ENCODE data around the gene PFDN2.

DNA sequence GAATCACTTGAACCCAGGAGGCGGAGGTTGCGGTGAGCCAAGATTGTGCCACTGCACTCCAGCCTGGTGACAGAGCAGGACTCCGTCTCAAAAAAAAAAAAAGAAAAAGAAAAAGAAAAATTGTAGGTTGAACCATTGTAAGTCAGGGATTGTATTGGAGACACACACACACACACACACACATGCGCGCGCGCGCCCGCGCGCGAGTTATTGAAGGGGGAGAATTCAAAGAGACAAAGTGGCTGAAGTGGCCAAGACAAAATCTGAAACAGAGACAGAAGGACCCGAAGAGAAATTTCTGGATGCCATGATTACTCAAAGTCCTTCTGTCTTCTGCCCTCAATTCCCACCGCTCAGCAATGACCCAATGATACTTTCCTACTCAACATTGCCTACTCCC, 23.4 kb downstream of the PFDN2 start:
- TF ChIP-seq, protein P1, sequence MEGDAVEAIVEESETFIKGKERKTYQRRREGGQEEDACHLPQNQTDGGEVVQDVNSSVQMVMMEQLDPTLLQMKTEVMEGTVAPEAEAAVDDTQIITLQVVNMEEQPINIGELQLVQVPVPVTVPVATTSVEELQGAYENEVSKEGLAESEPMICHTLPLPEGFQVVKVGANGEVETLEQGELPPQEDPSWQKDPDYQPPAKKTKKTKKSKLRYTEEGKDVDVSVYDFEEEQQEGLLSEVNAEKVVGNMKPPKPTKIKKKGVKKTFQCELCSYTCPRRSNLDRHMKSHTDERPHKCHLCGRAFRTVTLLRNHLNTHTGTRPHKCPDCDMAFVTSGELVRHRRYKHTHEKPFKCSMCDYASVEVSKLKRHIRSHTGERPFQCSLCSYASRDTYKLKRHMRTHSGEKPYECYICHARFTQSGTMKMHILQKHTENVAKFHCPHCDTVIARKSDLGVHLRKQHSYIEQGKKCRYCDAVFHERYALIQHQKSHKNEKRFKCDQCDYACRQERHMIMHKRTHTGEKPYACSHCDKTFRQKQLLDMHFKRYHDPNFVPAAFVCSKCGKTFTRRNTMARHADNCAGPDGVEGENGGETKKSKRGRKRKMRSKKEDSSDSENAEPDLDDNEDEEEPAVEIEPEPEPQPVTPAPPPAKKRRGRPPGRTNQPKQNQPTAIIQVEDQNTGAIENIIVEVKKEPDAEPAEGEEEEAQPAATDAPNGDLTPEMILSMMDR (conservative IDR thresholded peaks at IDR 0.05; ENCODE audit: low read depth, low read length) = no peak
- TF ChIP-seq MAFK (IDR thresholded peaks at IDR 0.05; ENCODE audit: low read depth, low read length) (no peak), POLR2A (IDR thresholded peaks at IDR 0.05; ENCODE audit: low read depth, low read length) (no peak), RAD21 (IDR thresholded peaks at IDR 0.05; ENCODE audit: low read length) (no peak), MAZ (IDR thresholded peaks at IDR 0.05; ENCODE audit: borderline replicate concordance, low read depth, low read length) (no peak), CEBPB (IDR thresholded peaks at IDR 0.05; ENCODE audit: low read depth, low read length) (no peak), BHLHE40 (IDR thresholded peaks at IDR 0.05; ENCODE audit: low read depth, low read length) (no peak), MXI1 (IDR thresholded peaks at IDR 0.05; ENCODE audit: borderline replicate concordance, low read depth, low read length) (no peak), FOS (IDR thresholded peaks at IDR 0.05; ENCODE audit: low read depth, low read length) (no peak), CHD1 (IDR thresholded peaks at IDR 0.05; ENCODE audit: low read depth, low read length) (no peak), RFX5 (IDR thresholded peaks at IDR 0.05; ENCODE audit: low read depth, low read length) (no peak), SMC3 (IDR thresholded peaks at IDR 0.05; ENCODE audit: low read depth, low read length) (no peak)
- TF ChIP-seq, protein P2, sequence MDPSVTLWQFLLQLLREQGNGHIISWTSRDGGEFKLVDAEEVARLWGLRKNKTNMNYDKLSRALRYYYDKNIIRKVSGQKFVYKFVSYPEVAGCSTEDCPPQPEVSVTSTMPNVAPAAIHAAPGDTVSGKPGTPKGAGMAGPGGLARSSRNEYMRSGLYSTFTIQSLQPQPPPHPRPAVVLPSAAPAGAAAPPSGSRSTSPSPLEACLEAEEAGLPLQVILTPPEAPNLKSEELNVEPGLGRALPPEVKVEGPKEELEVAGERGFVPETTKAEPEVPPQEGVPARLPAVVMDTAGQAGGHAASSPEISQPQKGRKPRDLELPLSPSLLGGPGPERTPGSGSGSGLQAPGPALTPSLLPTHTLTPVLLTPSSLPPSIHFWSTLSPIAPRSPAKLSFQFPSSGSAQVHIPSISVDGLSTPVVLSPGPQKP (IDR thresholded peaks at IDR 0.05; ENCODE audit: borderline replicate concordance, low read depth, low read length) = no peak
- TF ChIP-seq, protein P3, sequence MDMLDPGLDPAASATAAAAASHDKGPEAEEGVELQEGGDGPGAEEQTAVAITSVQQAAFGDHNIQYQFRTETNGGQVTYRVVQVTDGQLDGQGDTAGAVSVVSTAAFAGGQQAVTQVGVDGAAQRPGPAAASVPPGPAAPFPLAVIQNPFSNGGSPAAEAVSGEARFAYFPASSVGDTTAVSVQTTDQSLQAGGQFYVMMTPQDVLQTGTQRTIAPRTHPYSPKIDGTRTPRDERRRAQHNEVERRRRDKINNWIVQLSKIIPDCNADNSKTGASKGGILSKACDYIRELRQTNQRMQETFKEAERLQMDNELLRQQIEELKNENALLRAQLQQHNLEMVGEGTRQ (IDR thresholded peaks at IDR 0.05; ENCODE audit: low read depth, low read length) = no peak
